HFF-Myc (cell line): Measurements from ENCODE around the gene B9D1.

Experiments used
- DNase-seq: peaks from one replicate; pipeline ENCODE4 v3.0.0-alpha.2; 2011; ENCODE audit warnings: low read depth; ENCODE audit errors: extremely low read depth
- H3K4me3 ChIP-seq: replicated peaks from 2 replicates; pipeline ENCODE4 v1.5.1; 2011; ENCODE audit warnings: low read depth, mild to moderate bottlenecking, control low read depth, low read length
- CTCF ChIP-seq: IDR thresholded peaks from 2 replicates; pipeline ENCODE4 v1.5.1; 2012; ENCODE audit warnings: mild to moderate bottlenecking, low read depth, low read length, control low read depth; ENCODE audit errors: missing control alignments

Gene B9D1

GRCh38 chr17:19321481-19322128 lies 40.9 kb downstream of the B9D1 start:
- TF ChIP-seq CTCF: no peak
- no peak overlapping the region for H3K4me3 ChIP-seq
- no peak for DNase-seq

DNA sequence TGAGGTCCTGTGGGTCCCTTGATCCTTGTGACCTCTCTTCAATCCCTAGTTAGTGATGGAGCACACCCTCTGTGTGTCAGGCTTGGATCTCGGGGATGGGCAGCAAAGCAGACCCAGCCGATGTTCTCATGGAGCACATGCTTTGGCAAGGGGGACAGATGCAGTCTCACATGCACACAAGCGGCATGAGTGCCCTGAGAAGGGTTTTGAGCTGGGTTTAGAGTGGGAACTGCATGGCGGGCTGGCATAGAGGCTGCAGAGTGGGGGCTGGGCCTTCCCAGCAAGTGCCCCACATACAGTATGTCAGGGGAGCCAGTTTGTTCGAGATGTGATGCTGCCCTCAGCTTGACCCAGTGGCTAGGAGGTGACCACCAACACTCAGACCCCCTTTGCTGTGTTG lies 41.6 kb downstream of the B9D1 start:
- DNase-seq: no peak
- H3K4me3 ChIP-seq: no peak overlapping the region
- no peak for TF ChIP-seq CTCF

DNA sequence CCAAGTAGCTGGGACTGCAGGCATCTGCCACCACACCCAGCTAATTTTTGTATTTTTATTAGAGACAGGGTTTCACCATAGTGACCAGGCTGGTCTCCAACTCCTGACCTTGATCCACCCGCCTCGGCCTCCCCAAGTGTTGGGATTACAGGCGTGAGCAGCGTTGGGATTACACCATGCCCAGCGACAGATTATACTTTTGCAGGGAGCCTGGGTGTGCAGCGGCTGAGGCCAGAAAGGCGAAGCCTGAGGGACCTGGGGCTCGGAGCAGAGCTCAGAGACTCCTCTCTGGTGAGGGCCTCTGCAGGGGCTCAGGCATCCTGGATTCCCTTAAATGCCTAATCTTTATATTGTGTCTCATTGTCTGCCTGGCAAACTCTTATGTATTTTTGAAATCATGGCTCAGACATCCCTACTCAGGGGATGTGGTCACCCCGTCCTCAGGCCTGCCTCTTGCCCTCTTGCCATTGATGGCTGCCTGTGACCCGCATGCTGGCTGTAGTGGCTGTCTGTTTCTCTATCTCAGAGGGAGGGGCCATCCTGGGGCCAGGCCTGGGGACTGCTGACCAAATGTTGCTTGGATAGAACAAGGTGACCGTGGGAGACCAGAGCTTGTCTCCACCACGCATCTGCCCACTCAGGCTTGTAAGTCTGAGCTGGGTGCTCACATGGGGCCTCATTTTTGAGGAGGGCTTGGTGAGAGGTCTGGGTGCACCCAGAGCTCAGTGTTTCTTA lies 42.6 kb downstream of the B9D1 start:
- no peak overlapping the region for H3K4me3 ChIP-seq
- DNase-seq: no peak
- TF ChIP-seq CTCF: no peak

GRCh38 chr17:19318611-19319010 lies 43.9 kb downstream of the B9D1 start:
- no peak for DNase-seq
- no peak overlapping the region for H3K4me3 ChIP-seq
- TF ChIP-seq CTCF: no peak

DNA sequence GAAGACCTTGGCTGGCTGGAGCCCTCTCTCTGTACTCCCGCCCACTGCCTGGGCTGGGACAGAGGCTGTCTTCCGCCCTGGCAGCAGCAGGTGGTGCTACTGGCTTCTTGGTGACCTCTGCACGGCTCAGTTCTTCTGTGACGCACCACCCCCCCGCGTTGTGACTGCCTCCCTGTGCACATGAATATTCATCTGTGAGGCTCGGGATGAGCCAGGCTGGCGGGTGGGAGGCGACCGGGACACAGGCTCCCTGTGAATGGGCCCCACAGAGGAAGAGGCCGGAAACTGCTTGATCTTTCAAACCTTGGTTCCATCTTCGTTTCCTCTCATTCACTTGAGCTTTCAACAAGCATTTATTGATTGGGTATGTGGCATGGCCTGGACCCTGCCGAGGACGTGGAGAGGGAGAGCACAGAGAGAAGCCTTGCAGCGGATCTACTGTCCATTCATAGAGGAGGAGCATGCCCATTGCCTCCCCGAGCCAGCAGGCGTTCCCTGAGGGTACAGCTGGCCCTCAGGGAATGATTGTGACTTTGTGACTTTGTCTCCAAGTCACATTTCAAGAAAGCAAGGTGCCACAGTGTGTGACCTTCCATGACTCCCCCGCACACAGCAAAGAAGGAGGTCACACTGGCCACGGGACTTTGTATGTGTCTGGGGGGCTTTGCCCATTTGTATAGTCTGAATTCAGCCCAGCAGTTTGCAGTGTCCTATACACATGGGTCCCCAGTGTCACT lies 45.0 kb downstream of the B9D1 start:
- DNase-seq: no peak
- H3K4me3 ChIP-seq: no peak overlapping the region
- peak; percentile 11 for TF ChIP-seq CTCF

DNA sequence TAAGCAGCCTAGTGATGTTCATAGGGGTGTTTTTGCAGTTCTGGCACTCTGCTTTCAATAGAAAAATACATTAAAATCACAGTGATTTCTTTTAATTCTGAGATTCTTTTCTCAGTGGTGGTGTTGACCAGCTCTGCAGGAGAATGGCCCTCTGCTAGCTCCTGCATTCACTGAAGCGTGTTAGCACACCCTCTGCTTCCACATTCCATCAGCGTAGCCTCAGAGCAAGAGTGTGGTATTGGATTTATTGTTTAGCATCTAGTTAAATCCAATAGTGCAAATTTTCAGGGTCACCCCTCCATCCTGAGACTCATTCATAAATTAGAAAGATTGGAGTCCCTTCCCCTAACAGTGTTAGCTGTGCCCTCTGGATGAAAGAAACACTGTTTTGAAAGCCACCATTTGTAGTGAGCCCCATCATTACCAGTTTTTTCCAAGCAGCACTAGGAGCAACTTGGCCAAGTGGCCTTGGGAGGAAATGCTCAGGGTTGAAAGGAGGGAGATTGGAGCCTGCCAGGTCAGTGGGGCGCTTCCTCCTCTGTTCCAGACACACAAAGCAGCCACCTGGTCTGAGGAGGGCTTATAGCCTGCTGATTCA lies 45.7 kb downstream of the B9D1 start:
- TF ChIP-seq CTCF: no peak
- no peak for DNase-seq
- no peak overlapping the region for H3K4me3 ChIP-seq
